GM12872 (cell line): ENCODE data around the gene IL17RC.

Experiments used
- TF ChIP-seq, protein P1 (sequence below): IDR thresholded peaks from 3 replicates; pipeline ENCODE4 v1.5.1; 2011; ENCODE audit warnings: low read depth, mild to moderate bottlenecking, low read length, moderate library complexity; ENCODE audit not compliant: insufficient read depth

The IL17RC gene

GRCh38 chr3:9932843-9933560, 16.1 kb downstream of the IL17RC start:
- TF ChIP-seq, protein P1, sequence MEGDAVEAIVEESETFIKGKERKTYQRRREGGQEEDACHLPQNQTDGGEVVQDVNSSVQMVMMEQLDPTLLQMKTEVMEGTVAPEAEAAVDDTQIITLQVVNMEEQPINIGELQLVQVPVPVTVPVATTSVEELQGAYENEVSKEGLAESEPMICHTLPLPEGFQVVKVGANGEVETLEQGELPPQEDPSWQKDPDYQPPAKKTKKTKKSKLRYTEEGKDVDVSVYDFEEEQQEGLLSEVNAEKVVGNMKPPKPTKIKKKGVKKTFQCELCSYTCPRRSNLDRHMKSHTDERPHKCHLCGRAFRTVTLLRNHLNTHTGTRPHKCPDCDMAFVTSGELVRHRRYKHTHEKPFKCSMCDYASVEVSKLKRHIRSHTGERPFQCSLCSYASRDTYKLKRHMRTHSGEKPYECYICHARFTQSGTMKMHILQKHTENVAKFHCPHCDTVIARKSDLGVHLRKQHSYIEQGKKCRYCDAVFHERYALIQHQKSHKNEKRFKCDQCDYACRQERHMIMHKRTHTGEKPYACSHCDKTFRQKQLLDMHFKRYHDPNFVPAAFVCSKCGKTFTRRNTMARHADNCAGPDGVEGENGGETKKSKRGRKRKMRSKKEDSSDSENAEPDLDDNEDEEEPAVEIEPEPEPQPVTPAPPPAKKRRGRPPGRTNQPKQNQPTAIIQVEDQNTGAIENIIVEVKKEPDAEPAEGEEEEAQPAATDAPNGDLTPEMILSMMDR = peak; percentile 91

GRCh38 chr3:9933561-9934234, 16.8 kb downstream of the IL17RC start, which contains the start of gene CRELD1:
CRELD1 (plus strand) TSS chr3:9933834; CDS start chr3:9934439, 605 bp downstream.
- TF ChIP-seq, protein P1 = no peak

DNA sequence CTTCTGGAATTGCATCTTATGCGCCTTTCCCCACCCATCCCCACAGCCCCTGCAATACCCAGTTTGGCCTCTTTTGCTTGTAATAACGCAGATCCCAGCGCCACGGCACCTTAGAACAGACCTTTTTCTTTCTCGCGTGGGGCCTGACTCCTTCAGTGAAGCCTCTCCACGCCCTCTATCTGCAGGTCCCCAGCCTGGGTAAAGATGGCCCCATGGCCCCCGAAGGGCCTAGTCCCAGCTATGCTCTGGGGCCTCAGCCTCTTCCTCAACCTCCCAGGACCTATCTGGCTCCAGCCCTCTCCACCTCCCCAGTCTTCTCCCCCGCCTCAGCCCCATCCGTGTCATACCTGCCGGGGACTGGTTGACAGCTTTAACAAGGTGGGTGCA, 17.3 kb downstream of the IL17RC start:
- TF ChIP-seq, protein P1 = peak; percentile 27; the same call in 1 of the 3 replicates

DNA sequence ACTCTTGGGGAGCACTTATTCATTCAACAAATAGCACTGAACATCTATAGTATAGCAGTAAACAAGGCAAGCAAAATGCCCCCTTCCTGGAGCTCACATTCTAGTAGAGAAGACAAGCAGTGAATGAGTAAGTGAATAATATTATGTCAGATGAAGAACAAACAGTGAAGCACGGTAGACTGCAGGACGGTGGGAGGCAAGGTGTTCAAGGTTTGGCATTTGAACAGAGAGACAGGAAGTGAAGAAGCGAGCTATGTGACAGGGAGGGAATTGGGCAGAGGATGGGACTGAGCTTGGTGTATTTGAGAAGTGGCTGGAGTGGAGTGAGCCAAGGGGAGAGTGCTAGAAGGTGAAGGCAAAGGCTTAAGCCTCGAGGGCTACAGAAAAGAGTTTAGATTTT, 18.1 kb downstream of the IL17RC start:
- TF ChIP-seq, protein P1 = no peak

DNA sequence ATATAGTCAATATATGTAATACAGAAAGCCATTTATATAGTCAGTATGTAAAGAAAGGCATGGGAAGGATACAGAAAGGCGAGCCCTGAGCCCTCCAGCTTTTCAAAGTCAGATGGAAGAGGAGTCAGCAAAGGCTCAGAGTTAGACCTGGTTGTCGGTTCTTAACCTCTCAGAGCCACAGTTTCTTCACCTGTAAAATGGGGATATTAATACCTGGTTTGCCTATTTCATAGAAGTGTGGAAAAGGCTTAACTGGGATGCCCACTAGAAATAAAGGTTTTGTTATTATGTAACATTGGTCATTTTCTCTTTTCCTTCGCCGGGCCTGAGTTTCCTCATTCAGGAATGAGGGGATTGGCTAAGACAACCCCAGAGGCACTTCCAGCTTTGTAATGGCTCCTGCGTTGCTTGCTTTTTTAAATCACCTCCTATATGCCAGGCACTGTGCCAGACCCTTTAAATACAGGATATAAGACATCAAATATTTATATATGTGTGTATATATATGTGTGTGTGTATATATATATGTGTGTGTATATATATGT, 19.1 kb downstream of the IL17RC start:
- TF ChIP-seq, protein P1 = no peak

DNA sequence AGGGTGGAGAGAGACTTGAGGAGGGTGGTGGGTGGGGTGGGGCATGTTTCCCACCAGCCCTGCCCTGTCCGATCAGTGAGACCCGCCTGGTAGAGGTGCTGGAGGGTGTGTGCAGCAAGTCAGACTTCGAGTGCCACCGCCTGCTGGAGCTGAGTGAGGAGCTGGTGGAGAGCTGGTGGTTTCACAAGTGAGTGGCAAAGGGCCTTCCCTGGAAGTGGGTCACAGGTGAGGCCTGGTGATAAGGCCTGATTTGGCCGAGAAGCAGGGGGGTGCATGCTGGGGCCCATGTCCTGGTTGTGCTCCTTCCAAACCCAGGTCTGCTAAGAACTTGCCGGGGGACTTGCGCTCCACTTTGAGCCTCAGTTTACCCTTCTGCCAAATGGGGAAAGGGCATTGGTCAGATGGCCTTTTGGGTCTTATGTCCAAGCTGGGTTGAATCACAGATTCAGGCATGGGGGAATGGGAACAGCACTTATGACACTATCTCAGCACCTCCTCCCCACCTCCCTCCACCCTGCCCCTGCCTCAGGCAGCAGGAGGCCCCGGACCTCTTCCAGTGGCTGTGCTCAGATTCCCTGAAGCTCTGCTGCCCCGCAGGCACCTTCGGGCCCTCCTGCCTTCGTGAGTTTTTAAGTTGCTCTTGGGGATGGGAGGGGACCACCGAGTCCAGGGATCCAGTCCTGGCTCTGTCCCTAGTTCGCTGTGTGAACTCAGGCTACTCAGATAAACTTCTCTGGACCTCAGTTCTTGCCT, 20.8 kb downstream of the IL17RC start:
- TF ChIP-seq, protein P1 = no peak

GRCh38 chr3:9938966-9939365, 22.1 kb downstream of the IL17RC start:
- TF ChIP-seq, protein P1 = no peak
